MM.1S (cell line): ENCODE measurements around the gene GRB10.

Experiments used
- DNase-seq: peaks from one replicate; pipeline ENCODE4 v3.0.0-alpha.2; 2015
- H2AFZ ChIP-seq: fragments of 300-600 bp; sonication (generic); 2 replicates; pipeline ENCODE4 v1.6.0; 2016; ENCODE audit warnings: antibody characterized with exemption, low read length
- H3F3A ChIP-seq: fragments of 300-600 bp; sonication (generic); 2 replicates; pipeline ENCODE4 v1.6.1; 2016; ENCODE audit warnings: mild to moderate bottlenecking, antibody characterized with exemption, low read length, moderate library complexity, mixed read lengths; ENCODE audit not compliant: insufficient read depth
- H3K27ac ChIP-seq: fragments of 300-600 bp; sonication (generic); 2 replicates; pipeline ENCODE4 v1.5.1; 2016; ENCODE audit warnings: mild to moderate bottlenecking, low read length
- H3K27me3 ChIP-seq: fragments of 300-600 bp; sonication (generic); replicated peaks from 2 replicates; pipeline ENCODE4 v1.6.0; 2016; ENCODE audit warnings: low read length; ENCODE audit not compliant: insufficient read depth
- H3K36me3 ChIP-seq: fragments of 300-600 bp; sonication (generic); replicated peaks from 2 replicates; pipeline ENCODE4 v1.6.1; 2016; ENCODE audit warnings: mild to moderate bottlenecking, low read length, mixed read lengths; ENCODE audit not compliant: insufficient read depth
- H3K4me1 ChIP-seq: fragments of 300-600 bp; sonication (generic); 2 replicates; pipeline ENCODE4 v1.6.1; 2016; ENCODE audit warnings: low read length, mixed read lengths
- H3K4me2 ChIP-seq: fragments of 300-600 bp; sonication (generic); 2 replicates; pipeline ENCODE4 v1.6.0; 2016; ENCODE audit warnings: low read depth, low read length
- H3K4me3 ChIP-seq: fragments of 300-600 bp; sonication (generic); 2 replicates; pipeline ENCODE4 v1.5.1; 2016; ENCODE audit warnings: low read length, mixed read lengths
- H3K79me2 ChIP-seq: fragments of 300-600 bp; sonication (generic); 2 replicates; pipeline ENCODE4 v1.6.1; 2016; ENCODE audit warnings: mixed run types, low read length, mixed read lengths
- H3K9ac ChIP-seq: fragments of 300-600 bp; sonication (generic); 2 replicates; pipeline ENCODE4 v1.6.1; 2016; ENCODE audit warnings: low read length, mixed read lengths
- H3K9me2 ChIP-seq: fragments of 300-600 bp; sonication (generic); replicated peaks from 2 replicates; pipeline ENCODE4 v1.6.1; 2016; ENCODE audit warnings: mild to moderate bottlenecking, low read length, mixed read lengths; ENCODE audit not compliant: insufficient read depth
- H3K9me3 ChIP-seq: fragments of 300-600 bp; sonication (generic); replicated peaks from 2 replicates; pipeline ENCODE4 v1.6.1; 2016; ENCODE audit warnings: mild to moderate bottlenecking, low read length, mixed read lengths; ENCODE audit not compliant: insufficient read depth
- H4K20me1 ChIP-seq: fragments of 300-600 bp; sonication (generic); 2 replicates; pipeline ENCODE4 v1.6.1; 2016; ENCODE audit warnings: mild to moderate bottlenecking, low read length, moderate library complexity, mixed read lengths; ENCODE audit not compliant: insufficient read depth
- EZH2 ChIP-seq: fragments of 300-600 bp; sonication (generic); optimal IDR thresholded peaks from 2 replicates; pipeline ENCODE3; 2017; ENCODE audit warnings: low read depth, mild to moderate bottlenecking, antibody characterized with exemption, low read length, mixed read lengths
- EZH2phosphoT487 ChIP-seq: fragments of 300-600 bp; sonication (generic); IDR thresholded peaks from 2 replicates; pipeline ENCODE4 v1.6.1; 2018; ENCODE audit warnings: antibody characterized with exemption, low read length
- TF ChIP-seq, protein P1 (sequence below): fragments of 300-600 bp; sonication (generic); IDR thresholded peaks from 2 replicates; pipeline ENCODE4 v1.5.1; 2016; ENCODE audit warnings: antibody characterized with exemption, low read length, mixed read lengths

Gene GRB10

GRCh38 chr7:50795253-50795652 lies 12.6 kb upstream of the GRB10 start:
- H3K4me2 ChIP-seq: no peak overlapping the region
- H3K79me2 ChIP-seq: no peaks in the 10 kb centered on the region
- no peaks in the 10 kb centered on the region for H3K4me1 ChIP-seq
- no peak overlapping the region for H3K9ac ChIP-seq
- DNase-seq: no peak
- no peaks in the 10 kb centered on the region for H3K9me2 ChIP-seq
- H3K36me3 ChIP-seq: no peaks in the 10 kb centered on the region
- H2AFZ ChIP-seq: no peak overlapping the region
- H3K9me3 ChIP-seq: no peaks in the 10 kb centered on the region
- no peaks in the 10 kb centered on the region for H3K27me3 ChIP-seq
- no peaks in the 10 kb centered on the region for H4K20me1 ChIP-seq
- H3F3A ChIP-seq: no peaks in the 10 kb centered on the region
- no peak overlapping the region for H3K27ac ChIP-seq
- TF ChIP-seq EZH2 (no peak), EZH2phosphoT487 (no peak)
- TF ChIP-seq, protein P1, sequence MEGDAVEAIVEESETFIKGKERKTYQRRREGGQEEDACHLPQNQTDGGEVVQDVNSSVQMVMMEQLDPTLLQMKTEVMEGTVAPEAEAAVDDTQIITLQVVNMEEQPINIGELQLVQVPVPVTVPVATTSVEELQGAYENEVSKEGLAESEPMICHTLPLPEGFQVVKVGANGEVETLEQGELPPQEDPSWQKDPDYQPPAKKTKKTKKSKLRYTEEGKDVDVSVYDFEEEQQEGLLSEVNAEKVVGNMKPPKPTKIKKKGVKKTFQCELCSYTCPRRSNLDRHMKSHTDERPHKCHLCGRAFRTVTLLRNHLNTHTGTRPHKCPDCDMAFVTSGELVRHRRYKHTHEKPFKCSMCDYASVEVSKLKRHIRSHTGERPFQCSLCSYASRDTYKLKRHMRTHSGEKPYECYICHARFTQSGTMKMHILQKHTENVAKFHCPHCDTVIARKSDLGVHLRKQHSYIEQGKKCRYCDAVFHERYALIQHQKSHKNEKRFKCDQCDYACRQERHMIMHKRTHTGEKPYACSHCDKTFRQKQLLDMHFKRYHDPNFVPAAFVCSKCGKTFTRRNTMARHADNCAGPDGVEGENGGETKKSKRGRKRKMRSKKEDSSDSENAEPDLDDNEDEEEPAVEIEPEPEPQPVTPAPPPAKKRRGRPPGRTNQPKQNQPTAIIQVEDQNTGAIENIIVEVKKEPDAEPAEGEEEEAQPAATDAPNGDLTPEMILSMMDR: no peak
- no peak overlapping the region for H3K4me3 ChIP-seq

- no peaks in the 10 kb centered on the region for H3K4me1 ChIP-seq
- no peaks in the 10 kb centered on the region for H3K79me2 ChIP-seq
- H3K4me3 ChIP-seq: peak overlapping the region; percentile 30; the same call in 1 of the 2 replicates
- H3K27ac ChIP-seq: no peak overlapping the region
- no peaks in the 10 kb centered on the region for H4K20me1 ChIP-seq
- no peak for DNase-seq
- TF ChIP-seq, protein P1: no peak
- TF ChIP-seq EZH2phosphoT487 (no peak), EZH2 (no peak)
- H3K4me2 ChIP-seq: peak overlapping the region; percentile 29; the same call in 1 of the 2 replicates
- H3K9me2 ChIP-seq: no peaks in the 10 kb centered on the region
- H2AFZ ChIP-seq: no peak overlapping the region
- H3F3A ChIP-seq: no peaks in the 10 kb centered on the region
- no peaks in the 10 kb centered on the region for H3K36me3 ChIP-seq
- no peaks in the 10 kb centered on the region for H3K27me3 ChIP-seq
- H3K9me3 ChIP-seq: no peaks in the 10 kb centered on the region
- no peak overlapping the region for H3K9ac ChIP-seq
These were observed 11.4 kb upstream of the GRB10 start for GRCh38 chr7:50793947-50794570.

- Histone ChIP-seq H2AFZ (no peak overlapping the region), H3K9ac (no peak overlapping the region), H3K4me2 (peak overlapping the region; percentile 29; the same call in 1 of the 2 replicates), H3F3A (no peaks in the 10 kb centered on the region), H3K4me1 (no peaks in the 10 kb centered on the region), H3K36me3 (no peaks in the 10 kb centered on the region), H3K79me2 (no peaks in the 10 kb centered on the region), H4K20me1 (no peaks in the 10 kb centered on the region), H3K27me3 (no peaks in the 10 kb centered on the region), H3K4me3 (peak overlapping the region; percentile 30; the same call in 1 of the 2 replicates), H3K9me2 (no peaks in the 10 kb centered on the region), H3K9me3 (no peaks in the 10 kb centered on the region), H3K27ac (no peak overlapping the region)
- DNase-seq: peak; percentile 11
- no peak for TF ChIP-seq EZH2
- TF ChIP-seq, protein P1: no peak
- TF ChIP-seq EZH2phosphoT487: no peak
These were observed 10.6 kb upstream of the GRB10 start for GRCh38 chr7:50793120-50793946.
